ENCODE data around the gene RIN1. TPM values are rescaled to one million over a fixed set of nuclear protein-coding genes. Genes with fewer than 3 reads are reported as not detected.

The RIN1 gene
- total and polyA plus RNA-seq, 9 of the 15 experiments (the other 6 are each of a cell fraction or from before 2014, with no cell fraction given): 0.01 to 1.2 (median 0.45) TPM; not detected in 1

- TF ChIP-seq VEZF1 (CRISPR knock-in tag; IDR thresholded peaks at IDR 0.05): peak; percentile 59
- peak; percentile 75 to 79 for TF ChIP-seq NRF1 (conservative IDR thresholded peaks at IDR 0.05 in 1 of 2, IDR thresholded peaks at IDR 0.05 in 1 of 2)
- no peak for TF ChIP-seq ZNF174 (CRISPR knock-in tag; IDR thresholded peaks at IDR 0.05)
- TF ChIP-seq ZNF77 (CRISPR knock-in tag; IDR thresholded peaks at IDR 0.05): no peak
- TF ChIP-seq ZNF583 (CRISPR knock-in tag; IDR thresholded peaks at IDR 0.05): no peak
- TF ChIP-seq, protein P1, sequence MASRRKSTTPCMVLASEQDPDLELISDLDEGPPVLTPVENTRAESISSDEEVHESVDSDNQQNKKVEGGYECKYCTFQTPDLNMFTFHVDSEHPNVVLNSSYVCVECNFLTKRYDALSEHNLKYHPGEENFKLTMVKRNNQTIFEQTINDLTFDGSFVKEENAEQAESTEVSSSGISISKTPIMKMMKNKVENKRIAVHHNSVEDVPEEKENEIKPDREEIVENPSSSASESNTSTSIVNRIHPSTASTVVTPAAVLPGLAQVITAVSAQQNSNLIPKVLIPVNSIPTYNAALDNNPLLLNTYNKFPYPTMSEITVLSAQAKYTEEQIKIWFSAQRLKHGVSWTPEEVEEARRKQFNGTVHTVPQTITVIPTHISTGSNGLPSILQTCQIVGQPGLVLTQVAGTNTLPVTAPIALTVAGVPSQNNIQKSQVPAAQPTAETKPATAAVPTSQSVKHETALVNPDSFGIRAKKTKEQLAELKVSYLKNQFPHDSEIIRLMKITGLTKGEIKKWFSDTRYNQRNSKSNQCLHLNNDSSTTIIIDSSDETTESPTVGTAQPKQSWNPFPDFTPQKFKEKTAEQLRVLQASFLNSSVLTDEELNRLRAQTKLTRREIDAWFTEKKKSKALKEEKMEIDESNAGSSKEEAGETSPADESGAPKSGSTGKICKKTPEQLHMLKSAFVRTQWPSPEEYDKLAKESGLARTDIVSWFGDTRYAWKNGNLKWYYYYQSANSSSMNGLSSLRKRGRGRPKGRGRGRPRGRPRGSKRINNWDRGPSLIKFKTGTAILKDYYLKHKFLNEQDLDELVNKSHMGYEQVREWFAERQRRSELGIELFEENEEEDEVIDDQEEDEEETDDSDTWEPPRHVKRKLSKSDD (conservative IDR thresholded peaks at IDR 0.05; ENCODE audit: low read length): 0 out of 2 replicates have a peak, but pooled peaks have one; percentile 25
- no peak for TF ChIP-seq CBFA2T2 (conservative IDR thresholded peaks at IDR 0.05)
- TF ChIP-seq KLF13 (tag; IDR thresholded peaks at IDR 0.05; ENCODE audit: borderline replicate concordance, low read depth): peak; percentile 33; the same call in 1 of the 2 replicates
- peak; percentile 68 for TF ChIP-seq ARID1B (IDR thresholded peaks at IDR 0.05)
- no peak for TF ChIP-seq C11orf30 (IDR thresholded peaks at IDR 0.05; ENCODE audit: low read depth)
- TF ChIP-seq ATF1 (CRISPR knock-in tag; IDR thresholded peaks at IDR 0.05): no peak
- TF ChIP-seq ATF1 (tag; IDR thresholded peaks at IDR 0.05): peak; percentile 79
- TF ChIP-seq NFIC (IDR thresholded peaks at IDR 0.05): peak; percentile 53
- TF ChIP-seq ZNF263 (CRISPR knock-in tag; IDR thresholded peaks at IDR 0.05; ENCODE audit: borderline replicate concordance): peak; percentile 27; the same call in 1 of the 2 replicates
- peak; percentile 56 to 75 for TF ChIP-seq RCOR1 (IDR thresholded peaks at IDR 0.05; ENCODE audit: borderline replicate concordance in 1 of 2, low read depth in 2 of 2, low read length in 2 of 2)
- 0 out of 2 replicates have a peak, but pooled peaks have one; percentile 13 for TF ChIP-seq CBFA2T3 (IDR thresholded peaks at IDR 0.05)
- TF ChIP-seq PHF20 (IDR thresholded peaks at IDR 0.05; ENCODE audit: partially characterized antibody): peak; percentile 67
- TF ChIP-seq FOXK2 (conservative IDR thresholded peaks at IDR 0.05 in 1 of 2, IDR thresholded peaks at IDR 0.05 in 1 of 2; ENCODE audit: low read depth in 2 of 2): peak in 1 of 2 experiments; percentile 43; a peak in 2 of 4 replicates
- 0 out of 2 replicates have a peak, but pooled peaks have one; percentile 51 for TF ChIP-seq KDM2B (CRISPR knock-in tag; IDR thresholded peaks at IDR 0.05)
- no peak for TF ChIP-seq BACH1 (tag; IDR thresholded peaks at IDR 0.05)
- no peak for TF ChIP-seq BCL6 (CRISPR knock-in tag; IDR thresholded peaks at IDR 0.05)
- TF ChIP-seq POLR2G (IDR thresholded peaks at IDR 0.05; ENCODE audit: low read depth, low read length): peak; percentile 69
- 0 out of 2 replicates have a peak, but pooled peaks have one; percentile 37 for TF ChIP-seq ZNF12 (CRISPR knock-in tag; IDR thresholded peaks at IDR 0.05)
- peak; percentile 96 for TF ChIP-seq BCOR (IDR thresholded peaks at IDR 0.05)
- peak; percentile 99 for TF ChIP-seq RAD21 (CRISPR knock-in tag; conservative IDR thresholded peaks at IDR 0.05 in 1 of 2, IDR thresholded peaks at IDR 0.05 in 1 of 2)
These were observed 24.2 kb downstream of the RIN1 start (continued) for GRCh38 chr11:66311965-66312548.

All from K562 (cell line).